Endothelial cell of umbilical vein (primary cell): ENCODE results near the gene TMPRSS3. TPM values are rescaled to one million over a fixed set of nuclear protein-coding genes. Genes with fewer than 3 reads are reported as not detected.

Source experiments
- BruUV-seq: library from RNA; stranded (reverse); fragments of 400-500 nt; replicated peaks from 2 replicates; lab custom pipeline; 2021; lab: Mats Ljungman, UMichigan
- CTCF ChIA-PET: fragments of 300-600, 350-600 bp; sonication (Branson Sonifier 250); formaldehyde crosslinking; loops from one replicate; lab custom pipeline; 2021; ENCODE audit warnings: antibody characterized with exemption, inconsistent platforms; lab: Charles Lee
- POLR2A ChIA-PET: fragments of 300-600, 350-600 bp; sonication (Branson Sonifier 250); formaldehyde crosslinking; loops from one replicate; lab custom pipeline; 2021; ENCODE audit warnings: antibody characterized with exemption, inconsistent platforms; lab: Charles Lee
- DNase-seq: peaks from one replicate; pipeline ENCODE4 v3.0.0-alpha.2; 2011; ENCODE audit warnings: low read depth, low spot score
- FAIRE-seq: peaks from 2 replicates; lab custom pipeline; 2011; peaks lifted over from hg19 to GRCh38; lab: Jason Lieb, UNC
- H2AFZ ChIP-seq: 2 replicates; pipeline ENCODE4 v1.6.0; 2012; ENCODE audit warnings: low read depth, low read length, control low read depth, inconsistent platforms
- H3K27ac ChIP-seq: 2 replicates; pipeline ENCODE4 v1.5.1; 2011; ENCODE audit warnings: low read depth, mild to moderate bottlenecking, control low read depth, low read length, moderate library complexity; ENCODE audit not compliant: insufficient read depth
- H3K27me3 ChIP-seq, 2 experiments: 2 replicates each; pipeline versions ENCODE4 v1.6.0 to v1.6.1; 2011; ENCODE audit warnings: low read length in 2 of 2, mixed read lengths in 1 of 2; ENCODE audit not compliant: control insufficient read depth in 2 of 2, insufficient read depth in 2 of 2
- H3K36me3 ChIP-seq, 2 experiments: 2 replicates in 1 of 2; 3 replicates in 1 of 2; pipeline ENCODE4 v1.5.1; 2011; ENCODE audit warnings: low read length in 2 of 2, mild to moderate bottlenecking in 1 of 2, moderate library complexity in 1 of 2; ENCODE audit not compliant: control insufficient read depth in 2 of 2, insufficient read depth in 2 of 2; ENCODE audit errors: extremely low read depth in 1 of 2
- H3K4me1 ChIP-seq: 3 replicates; pipeline ENCODE4 v1.5.1; 2011; ENCODE audit warnings: mild to moderate bottlenecking, low read length; ENCODE audit not compliant: control insufficient read depth, insufficient read depth; ENCODE audit errors: extremely low read depth
- H3K4me2 ChIP-seq: 2 replicates; pipeline ENCODE4 v1.6.1; 2011; ENCODE audit warnings: low read length, control low read depth, mixed read lengths; ENCODE audit not compliant: insufficient read depth
- H3K4me3 ChIP-seq, 3 experiments: fragments of 200-600 bp in 1 of 3; sonication (generic), shearing (Covaris generic) in 1 of 3; replicated peaks in 1 of 3; 2 replicates each; pipeline ENCODE4 v1.5.1; 2011 to 2016; ENCODE audit warnings: control low read depth in 3 of 3, low read length in 3 of 3, mild to moderate bottlenecking in 2 of 3, inconsistent platforms in 1 of 3, low read depth in 1 of 3, moderate library complexity in 1 of 3; ENCODE audit not compliant: insufficient read depth in 1 of 3
- H3K79me2 ChIP-seq: 2 replicates; pipeline ENCODE4 v1.6.0; 2012; ENCODE audit warnings: low read length, inconsistent platforms; ENCODE audit not compliant: control insufficient read depth, insufficient read depth
- H3K9ac ChIP-seq: replicated peaks from 2 replicates; pipeline ENCODE3; 2011; ENCODE audit warnings: low read length, control low read depth; ENCODE audit not compliant: insufficient read depth; ENCODE audit errors: extremely low read depth
- H3K9me1 ChIP-seq: replicated peaks from 3 replicates; pipeline ENCODE4 v1.6.0; 2011; ENCODE audit warnings: mild to moderate bottlenecking, low read length; ENCODE audit not compliant: control insufficient read depth, insufficient read depth; ENCODE audit errors: extremely low read depth
- H3K9me3 ChIP-seq: replicated peaks from 2 replicates; pipeline ENCODE4 v1.5.1; 2012; ENCODE audit warnings: low read length, inconsistent platforms; ENCODE audit not compliant: control insufficient read depth, insufficient read depth
- H4K20me1 ChIP-seq: replicated peaks from 2 replicates; pipeline ENCODE3; 2011; ENCODE audit warnings: mild to moderate bottlenecking, low read length; ENCODE audit not compliant: control insufficient read depth, insufficient read depth; ENCODE audit errors: extremely low read depth
- EZH2 ChIP-seq: IDR thresholded peaks from 2 replicates; pipeline ENCODE4 v1.6.1; 2012; ENCODE audit warnings: borderline replicate concordance, low read depth, mild to moderate bottlenecking, moderate library complexity, low read length, inconsistent platforms; ENCODE audit not compliant: severe bottlenecking
- FOS ChIP-seq: IDR thresholded peaks from 2 replicates; pipeline ENCODE4 v1.6.1; 2011; ENCODE audit warnings: mild to moderate bottlenecking, low read length, moderate library complexity, borderline replicate concordance; ENCODE audit not compliant: insufficient read depth
- GATA2 ChIP-seq: IDR thresholded peaks from 2 replicates; pipeline ENCODE4 v1.7.0; 2011; ENCODE audit warnings: low read depth, mild to moderate bottlenecking, moderate library complexity, mixed read lengths, low read length; ENCODE audit not compliant: insufficient read length, insufficient read depth
- JUN ChIP-seq: IDR thresholded peaks from 2 replicates; pipeline ENCODE4 v1.6.1; 2011; ENCODE audit warnings: borderline replicate concordance, low read depth; ENCODE audit not compliant: insufficient read length, insufficient read depth
- MYC ChIP-seq: IDR thresholded peaks from one replicate; pipeline ENCODE4 v1.6.1; 2011; ENCODE audit warnings: mild to moderate bottlenecking, low read depth, low read length
- POLR2A ChIP-seq: IDR thresholded peaks from 2 replicates; pipeline ENCODE4 v1.6.1; 2012; ENCODE audit warnings: low read depth, mild to moderate bottlenecking, control low read depth, low read length
- POLR2AphosphoS5 ChIP-seq: IDR thresholded peaks from 2 replicates; pipeline ENCODE4 v1.6.1; 2012; ENCODE audit warnings: low read depth, mild to moderate bottlenecking, control low read depth, low read length, moderate library complexity; ENCODE audit not compliant: insufficient read depth
- dilution Hi-C: fragments of 300-500 bp; cut with MboI; formaldehyde crosslinking; loops from one replicate; pipeline ENCODE4 v1.15.0; 2019; ENCODE audit warnings: low sequenced_read_pairs; ENCODE audit not compliant: extremely low pct_ligation_motif_present
- intact Hi-C: fragments of 100-400 bp; cut with micrococcal nuclease; formaldehyde crosslinking; loops from one replicate; pipeline ENCODE4 v1.10.0; 2022
- polyA plus RNA-seq, 4 experiments: library from polyadenylated mRNA; depleted of rRNA in 3 of 4; stranded (reverse) in 3 of 4; unstranded in 1 of 4; fragments of >200 nt; gene quantifications; 2 replicates each; pipeline versions ENCODE4 v1.2.1 to v1.2.3, GENCODE V29; 2011 to 2012; ENCODE audit warnings: missing spikeins in 1 of 4
- total RNA-seq: library from RNA; stranded (reverse); gene quantifications from 2 replicates; pipeline ENCODE4 v1.2.3, GENCODE V29; 2021
- TF ChIP-seq, protein P1 (sequence below): IDR thresholded peaks from 2 replicates; pipeline ENCODE4 v1.6.1; 2011; ENCODE audit not compliant: insufficient read depth, insufficient read length
- TF ChIP-seq, protein P2 (sequence below), 2 donors: IDR thresholded peaks; 1 replicate in 1 of 2; 2 replicates in 1 of 2; pipeline ENCODE4 v1.5.1; 2011; ENCODE audit warnings: low read length in 2 of 2, mild to moderate bottlenecking in 2 of 2, moderate library complexity in 2 of 2, control low read depth in 1 of 2, inconsistent platforms in 1 of 2, low read depth in 1 of 2; ENCODE audit not compliant: insufficient read depth in 1 of 2; ENCODE audit errors: extremely low read depth in 1 of 2

Gene TMPRSS3
- total and polyA plus RNA-seq, 2 donors (not counting 3 experiments of a cell fraction or from before 2014, with no cell fraction given), result not detected

DNA sequence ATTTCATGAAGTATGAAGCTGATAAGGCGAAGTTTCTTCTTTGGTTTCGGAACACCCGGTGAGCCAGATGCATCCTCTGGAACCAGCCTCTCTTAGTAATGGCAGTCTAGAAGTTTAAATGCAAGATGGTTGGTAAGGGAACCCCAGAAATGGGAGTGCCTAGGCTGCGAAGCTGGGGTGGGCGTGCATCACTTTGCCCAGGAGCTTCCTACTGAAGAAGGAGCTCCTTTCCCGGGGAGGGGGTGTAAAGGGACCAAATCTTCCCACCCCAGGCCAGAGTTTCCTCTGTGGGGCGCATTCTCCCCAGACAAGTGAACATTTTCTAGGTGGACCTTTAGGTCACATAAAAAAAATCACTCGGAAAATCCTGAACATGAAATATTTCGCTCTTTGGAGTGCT, 49.4 kb downstream of the TMPRSS3 start:
- Histone ChIP-seq H4K20me1 (no peaks in the 10 kb centered on the region), H3K9ac (no peak overlapping the region), H3K27me3 (no peaks in the 10 kb centered on the region), H3K9me3 (no peaks in the 10 kb centered on the region), H3K79me2 (no peaks in the 10 kb centered on the region), H3K9me1 (no peaks in the 10 kb centered on the region), H3K4me3 (no peak overlapping the region), H3K27ac (no peak overlapping the region), H3K4me2 (no peak overlapping the region), H2AFZ (no peak overlapping the region), H3K36me3 (no peaks in the 10 kb centered on the region), H3K4me1 (no peaks in the 10 kb centered on the region)
- no peak for TF ChIP-seq EZH2
- TF ChIP-seq POLR2AphosphoS5, result no peak
- TF ChIP-seq, protein P1, sequence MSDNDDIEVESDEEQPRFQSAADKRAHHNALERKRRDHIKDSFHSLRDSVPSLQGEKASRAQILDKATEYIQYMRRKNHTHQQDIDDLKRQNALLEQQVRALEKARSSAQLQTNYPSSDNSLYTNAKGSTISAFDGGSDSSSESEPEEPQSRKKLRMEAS, result no peak
- TF ChIP-seq JUN, result no peak
- TF ChIP-seq, protein P2, sequence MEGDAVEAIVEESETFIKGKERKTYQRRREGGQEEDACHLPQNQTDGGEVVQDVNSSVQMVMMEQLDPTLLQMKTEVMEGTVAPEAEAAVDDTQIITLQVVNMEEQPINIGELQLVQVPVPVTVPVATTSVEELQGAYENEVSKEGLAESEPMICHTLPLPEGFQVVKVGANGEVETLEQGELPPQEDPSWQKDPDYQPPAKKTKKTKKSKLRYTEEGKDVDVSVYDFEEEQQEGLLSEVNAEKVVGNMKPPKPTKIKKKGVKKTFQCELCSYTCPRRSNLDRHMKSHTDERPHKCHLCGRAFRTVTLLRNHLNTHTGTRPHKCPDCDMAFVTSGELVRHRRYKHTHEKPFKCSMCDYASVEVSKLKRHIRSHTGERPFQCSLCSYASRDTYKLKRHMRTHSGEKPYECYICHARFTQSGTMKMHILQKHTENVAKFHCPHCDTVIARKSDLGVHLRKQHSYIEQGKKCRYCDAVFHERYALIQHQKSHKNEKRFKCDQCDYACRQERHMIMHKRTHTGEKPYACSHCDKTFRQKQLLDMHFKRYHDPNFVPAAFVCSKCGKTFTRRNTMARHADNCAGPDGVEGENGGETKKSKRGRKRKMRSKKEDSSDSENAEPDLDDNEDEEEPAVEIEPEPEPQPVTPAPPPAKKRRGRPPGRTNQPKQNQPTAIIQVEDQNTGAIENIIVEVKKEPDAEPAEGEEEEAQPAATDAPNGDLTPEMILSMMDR (IDR thresholded peaks at IDR 0.05; ENCODE audit: extremely low read depth in 1 of 2, insufficient read depth in 1 of 2, low read depth in 1 of 2, low read length in 2 of 2), result no peak
- TF ChIP-seq POLR2A, result no peak
- TF ChIP-seq GATA2, result no peak
- TF ChIP-seq MYC, result no peak
- no peak for TF ChIP-seq FOS
- POLR2A ChIA-PET, result no interaction called here
- dilution Hi-C loops, result no loop called here
- no TSS peak for BruUV-seq
- intact Hi-C loops, result no loop called here
- CTCF ChIA-PET, result interaction anchor here (0.6 to 0.8 kb wide), 3 partner anchors 9 to 88 kb away, joined by 3 read pairs; no protein-coding TSS in a partner anchor
- DNase-seq (no peak), FAIRE-seq (no peak)
